Testis (tissue), 2 donors: Measurements from ENCODE around the gene RANBP17.

Experiments used
- POLR2A ChIP-seq: fragments of 450-650 bp; IDR thresholded peaks from one replicate; pipeline ENCODE4 v1.6.1; 2017; ENCODE audit warnings: antibody characterized with exemption, mild to moderate bottlenecking, moderate library complexity
- TF ChIP-seq, protein P1 (sequence below), 3 experiments: fragments of 450-650 bp in 2 of 3; fragments of 200-600 bp in 1 of 3; sonication (generic) in 1 of 3; IDR thresholded peaks; one replicate each; pipeline ENCODE4 v1.5.1; 2016 to 2019; ENCODE audit warnings: antibody characterized with exemption in 3 of 3, mild to moderate bottlenecking in 2 of 3, moderate library complexity in 1 of 3

DNA sequence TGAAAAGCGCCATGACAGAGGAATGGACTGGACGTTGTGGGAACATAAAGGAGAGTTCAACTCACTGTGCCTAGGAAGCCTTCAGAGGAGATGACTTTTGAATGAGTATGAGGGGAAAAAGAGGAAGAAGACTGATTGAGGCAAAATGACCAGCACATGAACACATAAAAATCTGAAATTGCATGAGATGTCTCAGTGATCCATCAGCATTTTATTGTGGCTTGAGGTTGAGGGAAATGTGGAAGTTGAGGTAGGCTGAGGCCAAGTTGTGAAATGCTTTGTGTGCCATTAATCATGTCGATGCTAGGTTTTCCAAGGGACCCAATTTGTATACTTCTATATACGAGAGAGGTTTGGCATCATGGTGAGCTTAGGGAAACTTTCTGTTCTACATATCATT lies 306.4 kb downstream of the RANBP17 start:
- TF ChIP-seq, protein P1, sequence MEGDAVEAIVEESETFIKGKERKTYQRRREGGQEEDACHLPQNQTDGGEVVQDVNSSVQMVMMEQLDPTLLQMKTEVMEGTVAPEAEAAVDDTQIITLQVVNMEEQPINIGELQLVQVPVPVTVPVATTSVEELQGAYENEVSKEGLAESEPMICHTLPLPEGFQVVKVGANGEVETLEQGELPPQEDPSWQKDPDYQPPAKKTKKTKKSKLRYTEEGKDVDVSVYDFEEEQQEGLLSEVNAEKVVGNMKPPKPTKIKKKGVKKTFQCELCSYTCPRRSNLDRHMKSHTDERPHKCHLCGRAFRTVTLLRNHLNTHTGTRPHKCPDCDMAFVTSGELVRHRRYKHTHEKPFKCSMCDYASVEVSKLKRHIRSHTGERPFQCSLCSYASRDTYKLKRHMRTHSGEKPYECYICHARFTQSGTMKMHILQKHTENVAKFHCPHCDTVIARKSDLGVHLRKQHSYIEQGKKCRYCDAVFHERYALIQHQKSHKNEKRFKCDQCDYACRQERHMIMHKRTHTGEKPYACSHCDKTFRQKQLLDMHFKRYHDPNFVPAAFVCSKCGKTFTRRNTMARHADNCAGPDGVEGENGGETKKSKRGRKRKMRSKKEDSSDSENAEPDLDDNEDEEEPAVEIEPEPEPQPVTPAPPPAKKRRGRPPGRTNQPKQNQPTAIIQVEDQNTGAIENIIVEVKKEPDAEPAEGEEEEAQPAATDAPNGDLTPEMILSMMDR (IDR thresholded peaks at IDR 0.05) = no peak
- TF ChIP-seq POLR2A = no peak
